H1 (cell line): ENCODE results near the gene CA9. TPM values are rescaled to one million over a fixed set of nuclear protein-coding genes. Genes with fewer than 3 reads are reported as not detected.

ENCODE experiments used
- CTCF ChIA-PET: fragments of 300-600 bp; sonication (Branson Sonifier 250); formaldehyde crosslinking; loops from one replicate; lab custom pipeline; 2021; ENCODE audit not compliant: partially characterized antibody; lab: Charles Lee
- POLR2A ChIA-PET: fragments of 300-600 bp; sonication (Branson Sonifier 250); formaldehyde crosslinking; loops from one replicate; lab custom pipeline; 2021; ENCODE audit warnings: inconsistent platforms; ENCODE audit not compliant: partially characterized antibody; lab: Charles Lee
- DNase-seq, 2 experiments: peaks; one replicate each; pipeline versions ENCODE4 v3.0.0 to v3.0.0-alpha.2; 2010 to 2022; ENCODE audit warnings: low spot score in 2 of 2, low read depth in 1 of 2, mixed read lengths in 1 of 2
- FAIRE-seq: peaks from 2 replicates; lab custom pipeline; 2011; peaks lifted over from hg19 to GRCh38; lab: Jason Lieb, UNC
- H2AFZ ChIP-seq: 2 replicates; pipeline ENCODE4 v1.8.1; 2012; ENCODE audit warnings: low read length, inconsistent platforms
- H2AK5ac ChIP-seq: 2 replicates; pipeline ENCODE4 v1.6.1; 2013; ENCODE audit warnings: low read depth, low read length
- H2BK120ac ChIP-seq: replicated peaks from 2 replicates; pipeline ENCODE3; 2013; ENCODE audit warnings: low read depth, low read length, inconsistent platforms
- H2BK12ac ChIP-seq: 2 replicates; pipeline ENCODE4 v1.6.1; 2013; ENCODE audit warnings: low read depth, low read length
- H2BK15ac ChIP-seq: 2 replicates; pipeline ENCODE4 v1.6.1; 2013; ENCODE audit warnings: low read length
- H2BK20ac ChIP-seq: 2 replicates; pipeline ENCODE4 v1.6.1; 2013; ENCODE audit warnings: low read length
- H2BK5ac ChIP-seq: 2 replicates; pipeline ENCODE4 v1.6.1; 2013; ENCODE audit warnings: low read depth, low read length
- H3K14ac ChIP-seq: 2 replicates; pipeline ENCODE4 v1.6.1; 2013; ENCODE audit warnings: inconsistent platforms; ENCODE audit not compliant: insufficient read length
- H3K18ac ChIP-seq: 2 replicates; pipeline ENCODE4 v1.6.1; 2013; ENCODE audit warnings: low read length; ENCODE audit errors: extremely low read depth
- H3K23ac ChIP-seq: 2 replicates; pipeline ENCODE4 v1.6.1; 2013; ENCODE audit warnings: inconsistent platforms; ENCODE audit not compliant: insufficient read length
- H3K23me2 ChIP-seq: 2 replicates; pipeline ENCODE4 v1.6.1; 2013; ENCODE audit warnings: low read depth, low read length
- H3K27ac ChIP-seq: 2 replicates; pipeline ENCODE4 v1.6.1; 2011; ENCODE audit warnings: low read depth, low read length, inconsistent platforms
- H3K27me3 ChIP-seq, 4 experiments: replicated peaks in 1 of 4; 1 replicate in 1 of 4; 2 replicates in 3 of 4; pipeline versions ENCODE4 v1.6.1 to v1.8.1; 2011 to 2013; ENCODE audit warnings: low read length in 3 of 4, mild to moderate bottlenecking in 3 of 4, inconsistent platforms in 2 of 4, mixed read lengths in 2 of 4, moderate library complexity in 1 of 4; ENCODE audit not compliant: control insufficient read depth in 3 of 4, insufficient read depth in 3 of 4; ENCODE audit errors: extremely low read depth in 1 of 4
- H3K36me3 ChIP-seq, 4 experiments: 2 replicates each; pipeline versions ENCODE4 v1.6.1 to v1.8.1; 2011 to 2013; ENCODE audit warnings: mild to moderate bottlenecking in 4 of 4, low read length in 3 of 4, moderate library complexity in 2 of 4, control low read depth in 1 of 4, inconsistent platforms in 1 of 4; ENCODE audit not compliant: insufficient read depth in 4 of 4, control insufficient read depth in 2 of 4
- H3K4ac ChIP-seq: replicated peaks from 2 replicates; pipeline ENCODE3; 2013; ENCODE audit warnings: low read length, low read depth, mixed read lengths, inconsistent platforms; ENCODE audit not compliant: insufficient read length
- H3K4me1 ChIP-seq, 4 experiments: replicated peaks in 1 of 4; 1 replicate in 1 of 4; 2 replicates in 3 of 4; pipeline versions ENCODE4 v1.6.1 to v1.8.1; 2011 to 2013; ENCODE audit warnings: low read length in 3 of 4, inconsistent platforms in 2 of 4, mixed read lengths in 1 of 4; ENCODE audit not compliant: insufficient read depth in 4 of 4, control insufficient read depth in 3 of 4
- H3K4me2 ChIP-seq, 2 experiments: 2 replicates each; pipeline versions ENCODE4 v1.6.1 to v1.8.1; 2011 to 2013; ENCODE audit warnings: low read depth in 2 of 2, low read length in 2 of 2, control low read depth in 1 of 2, inconsistent platforms in 1 of 2, mild to moderate bottlenecking in 1 of 2; ENCODE audit not compliant: insufficient read depth in 1 of 2
- H3K4me3 ChIP-seq, 4 experiments: fragments of 200-600, 300-600 bp in 1 of 4; sonication (generic), shearing (Covaris generic), sonication (Bioruptor Twin) in 1 of 4; 2 replicates each; pipeline versions ENCODE4 v1.5.1 to v1.8.1; 2011 to 2016; ENCODE audit warnings: low read length in 4 of 4, low read depth in 3 of 4, control low read depth in 2 of 4, inconsistent platforms in 2 of 4, mild to moderate bottlenecking in 2 of 4, mixed read lengths in 1 of 4, moderate library complexity in 1 of 4; ENCODE audit not compliant: insufficient read depth in 2 of 4; ENCODE audit errors: extremely low read depth in 1 of 4
- H3K56ac ChIP-seq: replicated peaks from 2 replicates; pipeline ENCODE3; 2013; ENCODE audit warnings: low read depth, mild to moderate bottlenecking, mixed read lengths, low read length, inconsistent platforms; ENCODE audit not compliant: insufficient read length
- H3K79me1 ChIP-seq: 2 replicates; pipeline ENCODE4 v1.6.1; 2013; ENCODE audit warnings: low read depth, low read length, control low read depth
- H3K79me2 ChIP-seq, 2 experiments: 2 replicates each; pipeline versions ENCODE4 v1.6.1 to v1.8.1; 2012 to 2013; ENCODE audit warnings: low read length in 2 of 2, mild to moderate bottlenecking in 2 of 2, inconsistent platforms in 1 of 2; ENCODE audit not compliant: insufficient read depth in 2 of 2, control insufficient read depth in 1 of 2
- H3K9ac ChIP-seq, 4 experiments: replicated peaks in 1 of 4; 1 replicate in 1 of 4; 2 replicates in 3 of 4; pipeline versions ENCODE4 v1.6.1 to v1.8.1; 2011 to 2013; ENCODE audit warnings: low read depth in 3 of 4, low read length in 3 of 4, control low read depth in 2 of 4, mild to moderate bottlenecking in 2 of 4, moderate library complexity in 2 of 4, inconsistent platforms in 1 of 4; ENCODE audit errors: extremely low read depth in 1 of 4
- H3K9me3 ChIP-seq, 2 experiments: 2 replicates each; pipeline versions ENCODE4 v1.6.1 to v1.8.1; 2012 to 2013; ENCODE audit warnings: mild to moderate bottlenecking in 2 of 2, moderate library complexity in 2 of 2, control low read depth in 1 of 2, inconsistent platforms in 1 of 2, low read depth in 1 of 2, low read length in 1 of 2, mixed read lengths in 1 of 2; ENCODE audit not compliant: insufficient read depth in 2 of 2
- H4K20me1 ChIP-seq, 2 experiments: replicated peaks in 1 of 2; 2 replicates each; pipeline versions ENCODE3 to v1.8.1; 2011 to 2013; ENCODE audit warnings: inconsistent platforms in 2 of 2, low read length in 2 of 2, mild to moderate bottlenecking in 1 of 2; ENCODE audit not compliant: insufficient read depth in 2 of 2, control insufficient read depth in 1 of 2
- H4K5ac ChIP-seq: 2 replicates; pipeline ENCODE4 v1.6.1; 2013; ENCODE audit warnings: low read length, low read depth, mixed read lengths, inconsistent platforms; ENCODE audit not compliant: insufficient read length
- H4K8ac ChIP-seq: 2 replicates; pipeline ENCODE4 v1.8.0; 2013; ENCODE audit warnings: mild to moderate bottlenecking, moderate library complexity, low read length, inconsistent platforms; ENCODE audit not compliant: insufficient read depth; ENCODE audit errors: extremely low read depth
- H4K91ac ChIP-seq: replicated peaks from 2 replicates; pipeline ENCODE3; 2013; ENCODE audit warnings: low read length, mixed read lengths, inconsistent platforms; ENCODE audit not compliant: insufficient read length
- CBX5 ChIP-seq: fragments of 300-800, 300-1000 bp; sonication (generic); IDR thresholded peaks from 2 replicates; pipeline ENCODE4 v1.7.1; 2016; ENCODE audit warnings: antibody characterized with exemption, low read length, low read depth
- CHD1 ChIP-seq: IDR thresholded peaks from 2 replicates; pipeline ENCODE4 v1.6.1; 2012; ENCODE audit warnings: low read depth, low read length, improper control_type of control experiment
- HDAC2 ChIP-seq, 2 experiments: fragments of 300-600 bp in 1 of 2; sonication (generic) in 1 of 2; IDR thresholded peaks; 2 replicates each; pipeline ENCODE4 v1.6.1; 2011 to 2012; ENCODE audit warnings: low read depth in 2 of 2, low read length in 2 of 2, mild to moderate bottlenecking in 2 of 2, moderate library complexity in 2 of 2, borderline replicate concordance in 1 of 2, inconsistent platforms in 1 of 2
- JUN ChIP-seq: IDR thresholded peaks from 2 replicates; pipeline ENCODE4 v1.6.1; 2011; ENCODE audit warnings: low read depth, mild to moderate bottlenecking, improper control_type of control experiment, low read length
- POLR2A ChIP-seq, 2 experiments: IDR thresholded peaks; 1 replicate in 1 of 2; 2 replicates in 1 of 2; pipeline ENCODE4 v1.6.1; 2011; ENCODE audit warnings: low read depth in 2 of 2, low read length in 2 of 2, mild to moderate bottlenecking in 2 of 2; ENCODE audit errors: control extremely low read depth in 1 of 2
- SIRT6 ChIP-seq: IDR thresholded peaks from one replicate; pipeline ENCODE4 v1.7.1; 2012; ENCODE audit warnings: low read length, inconsistent platforms
- TCF12 ChIP-seq: IDR thresholded peaks from 2 replicates; pipeline ENCODE4 v1.6.1; 2011; ENCODE audit warnings: low read depth, mild to moderate bottlenecking, low read length
- TEAD4 ChIP-seq: IDR thresholded peaks from 2 replicates; pipeline ENCODE4 v1.6.1; 2012; ENCODE audit warnings: low read depth, low read length, inconsistent platforms, mixed read lengths
- USF2 ChIP-seq: IDR thresholded peaks from 2 replicates; pipeline ENCODE4 v1.6.1; 2011; ENCODE audit warnings: low read length, improper control_type of control experiment
- ZNF274 ChIP-seq: IDR thresholded peaks from 2 replicates; pipeline ENCODE4 v1.7.0; 2012; ENCODE audit warnings: low read length, borderline replicate concordance; ENCODE audit errors: extremely low read depth
- WGBS, 2 experiments: shearing (Covaris generic) in 1 of 2; methylation state at CpG; one replicate each; pipeline versions ENCODE4 v1.1.6 to v1.1.7; 2013 to 2015; ENCODE audit warnings: low lambda C conversion rate in 2 of 2, mixed read lengths in 2 of 2, inconsistent platforms in 1 of 2, low coverage in 1 of 2, missing lambda C conversion rate in 1 of 2; ENCODE audit not compliant: insufficient replicate concordance in 2 of 2, insufficient coverage in 1 of 2, insufficient read length in 1 of 2; ENCODE audit errors: extremely low coverage in 1 of 2, missing lambda C conversion rate in 1 of 2; 5-methylcytosine and 5-hydroxymethylcytosine counted together
- polyA plus RNA-seq, 7 experiments: library from polyadenylated mRNA; depleted of rRNA in 3 of 7; stranded (reverse) in 5 of 7; unstranded in 2 of 7; fragments of >200 nt in 5 of 7; fragments of 200-250 nt in 2 of 7; gene quantifications; 1 replicate in 5 of 7; 2 replicates in 1 of 7; 4 replicates in 1 of 7; pipeline versions ENCODE4 v1.2.1 to v1.2.3, GENCODE V29; 2011 to 2013; ENCODE audit warnings: missing spikeins in 2 of 7, mixed read lengths in 2 of 7
- total RNA-seq: library from RNA; stranded (reverse); fragmentation: NEBNext Ultra II Directional; extraction: Animal tissue kit (Norgen Biotek cat#: 25700); gene quantifications from 2 replicates; pipeline ENCODE4 v1.2.1, GENCODE V29; 2021

CA9 gene
- total and polyA plus RNA-seq, 2 of the 8 experiments (the other 6 are each of a cell fraction or from before 2014, with no cell fraction given): 1.3 to 1.8 TPM

- peaks cover 2% of the 10 kb centered on the region; the same call in 1 of the 2 replicates for H3K79me1 ChIP-seq
- H2BK15ac ChIP-seq: no peak within 1 kb of the TSS; the same call in 1 of the 2 replicates
- no peak within 1 kb of the TSS for H2BK120ac ChIP-seq
- peaks cover 6 to 17% (median 15%) of the 10 kb centered on the region in 4 experiments for H3K36me3 ChIP-seq
- DNase-seq (peak; percentile 66 to 84), FAIRE-seq (no peak)
- peak within 1 kb of the TSS; percentile 84 to 90 for H3K4me2 ChIP-seq
- no peak within 1 kb of the TSS for H2AFZ ChIP-seq
- no peak within 1 kb of the TSS for H2BK20ac ChIP-seq
- WGBS, 2 experiments: 1% methylated on average over 34 of the region's 61 CpGs; no CpG with 5 or more reads in 1 of the 2 experiments
- peaks cover 0 to 21% of the 10 kb centered on the region in 2 experiments; a peak in 2 of 4 replicates for H3K79me2 ChIP-seq
- H3K4ac ChIP-seq: peak within 1 kb of the TSS; percentile 88
- peak within 1 kb of the TSS; percentile 50; the same call in 1 of the 2 replicates for H2BK12ac ChIP-seq
- H4K91ac ChIP-seq: peak within 1 kb of the TSS; percentile 62
- H3K14ac ChIP-seq: no peak within 1 kb of the TSS
- H4K20me1 ChIP-seq: peaks cover 5 to 8% of the 10 kb centered on the region in 2 experiments
- ChIA-PET CTCF (interaction anchor here (0.7 to 14.1 kb wide), 7 partner anchors 14 to 65 kb away, joined by 3 to 347 read pairs (median 29); partner anchors contain the start of genes ARHGEF39, CA9, CCDC107 and RMRP), POLR2A (interaction anchor here (0.6 to 14.9 kb wide), 17 partner anchors 8 to 610 kb away, joined by 3 to 158 read pairs (median 6); partner anchors contain the start of genes ARHGEF39, CA9, CCDC107 and CREB3)
- no peak within 1 kb of the TSS for H3K23ac ChIP-seq
- no peaks in the 10 kb centered on the region for H3K27me3 ChIP-seq
- peak within 1 kb of the TSS; percentile 64 for H3K56ac ChIP-seq
- H4K5ac ChIP-seq: peak within 1 kb of the TSS; percentile 78
- peaks cover 6 to 15% (median 8%) of the 10 kb centered on the region in 4 experiments; a peak in 6 of 7 replicates for H3K4me1 ChIP-seq
- peak within 1 kb of the TSS; percentile 97 for H4K8ac ChIP-seq
- no peak within 1 kb of the TSS; the same call in 1 of the 2 replicates for H2AK5ac ChIP-seq
- peak within 1 kb of the TSS; percentile 86; the same call in 1 of the 2 replicates for H2BK5ac ChIP-seq
- H3K4me3 ChIP-seq: peak within 1 kb of the TSS; percentile 72 to 99 (median 82)
- peak within 1 kb of the TSS; percentile 93 for H3K18ac ChIP-seq
- H3K9ac ChIP-seq: peak within 1 kb of the TSS; percentile 25 to 76 (median 62)
- H3K27ac ChIP-seq: peak within 1 kb of the TSS; percentile 54; the same call in 1 of the 2 replicates
- H3K9me3 ChIP-seq: no peaks in the 10 kb centered on the region
- H3K23me2 ChIP-seq: peaks cover 12% of the 10 kb centered on the region
- TF ChIP-seq TCF12 (no peak), ZNF274 (no peak), TEAD4 (no peak), POLR2A (IDR thresholded peaks at IDR 0.05; ENCODE audit: control extremely low read depth in 1 of 2, low read depth in 2 of 2, low read length in 2 of 2) (peak in 1 of 2 experiments; percentile 86; a peak in 2 of 3 replicates), JUN (no peak), SIRT6 (no peak), USF2 (no peak), CBX5 (no peak), HDAC2 (IDR thresholded peaks at IDR 0.05; ENCODE audit: borderline replicate concordance in 1 of 2, low read depth in 2 of 2, low read length in 2 of 2) (peak in 1 of 2 experiments; percentile 15; a peak in 1 of 4 replicates), CHD1 (no peak)
Measured at GRCh38 chr9:35689542-35690293, 16.0 kb downstream of the CA9 start, which contains the start of gene TPM2. Gene TPM2 (minus strand): TSS chr9:35689925. CDS start chr9:35689817, 108 bp downstream.
